Loucy (cell line): ENCODE measurements around the gene TMEM163.

ENCODE experiments used
- EZH2phosphoT487 ChIP-seq: fragments of 200-600 bp; IDR thresholded peaks from 2 replicates; pipeline ENCODE4 v1.6.1; 2018; ENCODE audit warnings: antibody characterized with exemption, mild to moderate bottlenecking, moderate library complexity, borderline replicate concordance
- TF ChIP-seq, protein P1 (sequence below): fragments of 200-600 bp; sonication (generic); conservative IDR thresholded peaks from 2 replicates; pipeline ENCODE4 v1.5.1; 2014; ENCODE audit warnings: mild to moderate bottlenecking, antibody characterized with exemption, low read length

- TF ChIP-seq, protein P1, sequence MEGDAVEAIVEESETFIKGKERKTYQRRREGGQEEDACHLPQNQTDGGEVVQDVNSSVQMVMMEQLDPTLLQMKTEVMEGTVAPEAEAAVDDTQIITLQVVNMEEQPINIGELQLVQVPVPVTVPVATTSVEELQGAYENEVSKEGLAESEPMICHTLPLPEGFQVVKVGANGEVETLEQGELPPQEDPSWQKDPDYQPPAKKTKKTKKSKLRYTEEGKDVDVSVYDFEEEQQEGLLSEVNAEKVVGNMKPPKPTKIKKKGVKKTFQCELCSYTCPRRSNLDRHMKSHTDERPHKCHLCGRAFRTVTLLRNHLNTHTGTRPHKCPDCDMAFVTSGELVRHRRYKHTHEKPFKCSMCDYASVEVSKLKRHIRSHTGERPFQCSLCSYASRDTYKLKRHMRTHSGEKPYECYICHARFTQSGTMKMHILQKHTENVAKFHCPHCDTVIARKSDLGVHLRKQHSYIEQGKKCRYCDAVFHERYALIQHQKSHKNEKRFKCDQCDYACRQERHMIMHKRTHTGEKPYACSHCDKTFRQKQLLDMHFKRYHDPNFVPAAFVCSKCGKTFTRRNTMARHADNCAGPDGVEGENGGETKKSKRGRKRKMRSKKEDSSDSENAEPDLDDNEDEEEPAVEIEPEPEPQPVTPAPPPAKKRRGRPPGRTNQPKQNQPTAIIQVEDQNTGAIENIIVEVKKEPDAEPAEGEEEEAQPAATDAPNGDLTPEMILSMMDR, result no peak
- no peak for TF ChIP-seq EZH2phosphoT487
Observed at GRCh38 chr2:134647607-134648256, 71.1 kb downstream of the TMEM163 start.
